HG03565 (cell line): Measurements from ENCODE around the gene MYO7B.

Experiments used
- ATAC-seq: cut with Tn5 transposase; IDR thresholded peaks from one replicate; pipeline ENCODE4 v1.9.1; 2021; ENCODE audit warnings: mild to moderate bottlenecking, moderate library complexity; ENCODE audit not compliant: unreplicated experiment

Gene MYO7B

DNA sequence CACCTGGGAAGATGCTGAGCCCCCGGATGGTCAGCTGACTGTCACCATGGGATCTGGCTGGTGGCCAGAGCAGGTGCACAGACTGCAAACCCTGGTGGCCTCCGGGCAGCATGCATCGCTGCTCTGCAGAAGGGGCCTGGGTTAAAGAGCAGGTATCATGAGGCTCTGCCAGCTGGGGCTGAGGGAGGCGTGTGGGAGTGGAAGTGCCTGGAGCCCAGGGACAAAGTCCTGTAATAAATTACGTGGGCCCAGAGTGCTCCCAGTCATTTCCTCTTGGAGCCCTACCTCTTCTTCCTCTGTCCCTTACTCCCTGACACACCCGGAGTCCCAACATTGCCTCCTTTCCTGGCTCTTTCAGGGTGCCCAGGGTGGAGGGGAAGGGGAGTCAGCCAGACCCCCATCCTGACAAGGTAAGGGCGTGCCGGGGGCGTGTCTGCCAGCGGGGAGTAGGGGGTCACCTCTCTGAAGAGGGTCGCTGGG is at the start of gene MYO7B:
Gene MYO7B, plus strand, starts transcription at position 262 of the 480 bp plus-strand sequence. CDS start 24,040 bp downstream, outside the sequence.
- ATAC-seq, result no peak

DNA sequence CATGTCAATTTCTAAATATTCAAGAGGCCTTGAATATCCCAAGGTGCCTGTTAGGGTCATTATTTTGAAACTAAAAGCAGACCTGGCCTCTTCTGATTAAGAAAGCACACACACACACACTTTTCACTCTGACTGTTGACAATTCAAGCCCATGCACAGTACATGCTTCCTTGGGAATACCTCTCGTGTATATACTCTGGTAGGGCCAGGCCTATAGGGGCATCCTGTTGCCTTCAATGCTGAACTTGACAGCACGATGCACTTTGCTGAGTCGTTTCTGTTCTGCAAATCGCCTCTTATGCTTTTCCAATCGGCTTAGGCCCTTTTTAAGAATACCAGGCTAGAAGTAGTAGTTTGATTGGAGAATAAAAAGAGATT is 49.8 kb upstream of the MYO7B start:
- no peak for ATAC-seq

DNA sequence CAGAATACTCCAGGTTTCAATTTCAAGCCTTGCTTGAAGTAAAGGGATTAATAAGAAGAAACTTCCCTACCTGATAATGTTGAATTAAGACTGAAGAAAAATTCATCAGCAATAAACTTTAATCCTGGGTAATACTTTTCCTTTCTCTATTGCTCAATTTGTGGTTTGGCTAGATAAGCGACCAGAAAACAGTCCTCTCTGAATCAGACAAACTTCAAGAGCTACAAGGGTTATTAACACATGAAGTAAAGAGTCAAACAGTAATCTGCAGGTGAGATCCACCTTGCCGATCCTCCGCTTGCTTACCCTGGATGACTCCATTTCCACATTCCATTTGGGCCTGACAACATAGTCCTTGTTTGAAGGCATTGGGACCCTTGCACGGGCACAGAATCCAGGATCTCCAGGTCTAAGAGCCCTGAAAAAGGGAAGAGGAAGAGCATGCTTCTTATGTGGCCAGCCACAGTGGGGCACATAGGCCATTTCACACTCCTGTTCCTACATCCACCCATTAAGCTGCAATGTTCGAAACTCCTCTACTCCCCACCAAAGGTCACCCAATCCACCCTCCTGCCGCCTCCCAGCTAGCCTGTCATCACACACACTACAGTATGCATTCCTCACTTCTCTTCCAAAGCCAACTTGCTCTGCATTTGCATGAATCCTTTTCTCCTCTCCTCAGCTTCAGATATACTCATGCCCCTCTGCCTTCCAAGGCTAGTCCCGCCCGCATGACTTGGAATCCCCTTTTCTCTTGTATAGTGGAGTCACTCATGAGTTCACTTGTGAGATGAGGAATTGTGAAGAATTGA is 49.0 kb upstream of the MYO7B start:
- ATAC-seq, result no peak

DNA sequence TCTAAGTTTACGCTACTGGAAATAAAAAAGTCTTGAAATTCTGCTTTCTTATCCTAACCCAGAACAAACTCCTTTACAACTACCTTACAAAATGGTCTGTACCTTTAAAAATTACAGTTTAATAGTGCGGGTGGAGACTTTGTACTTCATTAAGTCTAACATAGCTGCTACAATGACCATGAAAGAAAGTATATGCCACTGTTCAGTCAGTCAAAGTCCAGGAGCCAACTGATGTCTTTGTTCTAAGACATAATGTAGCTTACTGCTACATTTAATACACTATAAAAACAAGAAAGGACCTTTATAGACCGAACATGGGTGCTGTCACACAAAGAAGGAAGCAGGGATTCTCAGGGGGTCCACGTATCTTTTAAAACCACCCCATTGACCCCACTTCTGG is 45.2 kb upstream of the MYO7B start:
- no peak for ATAC-seq

DNA sequence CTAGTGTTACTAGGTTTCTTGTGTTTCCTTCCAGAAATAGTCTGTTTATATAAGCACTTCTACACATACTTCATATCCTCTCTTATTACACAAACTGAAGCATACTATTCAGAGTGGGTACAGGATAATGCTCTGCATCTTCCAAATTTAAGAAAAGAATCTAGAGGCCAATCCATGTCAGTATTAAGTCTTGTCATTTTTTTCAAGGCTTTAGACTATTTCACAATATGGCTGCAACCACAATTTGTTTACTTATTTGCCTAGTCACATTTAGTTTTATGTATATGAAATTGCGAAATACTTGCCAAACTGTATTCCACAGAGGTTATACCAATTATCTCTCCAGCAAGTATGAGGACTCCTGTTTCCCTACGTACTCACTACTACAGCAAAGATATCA is 37.1 kb upstream of the MYO7B start:
- no peak for ATAC-seq

DNA sequence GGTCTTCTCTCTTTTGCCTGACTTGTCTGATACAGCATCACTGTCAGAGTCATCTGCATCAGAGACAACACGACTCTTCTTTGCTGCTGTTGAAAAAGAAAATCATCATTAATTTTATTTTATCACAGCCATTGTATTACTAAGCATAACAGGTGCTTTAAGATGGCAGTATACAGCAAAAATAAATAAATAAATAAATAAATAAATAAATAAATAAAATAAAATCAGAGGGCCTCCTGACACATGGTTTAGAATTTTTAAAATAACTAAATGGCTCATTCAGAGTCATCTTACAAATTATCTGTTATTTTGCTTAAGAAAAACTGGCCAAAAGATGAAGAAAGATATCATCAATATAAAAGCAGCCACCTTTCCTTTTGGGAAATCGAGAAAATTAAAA is 32.0 kb upstream of the MYO7B start:
- ATAC-seq, result no peak

DNA sequence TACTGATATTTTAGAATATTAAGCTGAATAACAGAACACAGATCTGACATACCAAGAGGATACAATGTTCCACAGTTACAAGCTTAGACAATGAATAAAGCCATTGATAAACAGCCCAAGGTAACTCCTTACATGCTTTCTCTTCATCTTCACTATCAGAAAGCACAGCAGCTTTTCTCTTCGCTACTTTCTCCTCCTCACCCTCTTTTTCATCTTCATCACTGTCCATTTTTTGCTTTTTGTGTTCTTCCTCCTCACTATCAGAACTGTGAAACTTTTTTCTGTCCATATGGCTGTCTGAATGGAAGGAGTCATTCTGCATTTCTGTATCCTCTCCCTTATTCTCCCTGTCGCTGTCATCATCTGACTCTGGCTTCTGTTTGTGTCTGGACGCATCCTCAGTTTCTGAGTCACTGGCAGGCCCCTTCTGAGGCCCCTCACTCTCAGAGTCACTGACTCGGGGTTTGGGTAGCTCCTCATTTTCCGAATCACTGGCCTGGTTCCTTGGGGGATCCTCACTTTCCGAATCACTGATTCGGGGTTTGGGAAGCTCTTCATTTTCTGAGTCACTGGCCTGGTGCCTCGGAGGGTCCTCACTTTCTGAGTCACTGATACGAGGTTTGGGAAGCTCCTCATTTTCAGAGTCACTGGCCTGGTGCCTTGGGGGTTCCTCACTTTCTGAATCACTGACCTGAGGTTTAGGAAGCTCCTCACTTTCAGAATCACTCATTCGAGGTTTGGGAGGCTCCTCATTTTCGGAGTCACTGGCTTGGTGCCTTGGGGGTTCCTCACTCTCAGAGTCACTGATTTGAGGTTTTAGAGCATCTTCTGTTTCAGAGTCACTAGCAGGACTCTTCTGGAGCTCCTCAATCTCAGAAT is 30.7 kb upstream of the MYO7B start:
- no peak for ATAC-seq

DNA sequence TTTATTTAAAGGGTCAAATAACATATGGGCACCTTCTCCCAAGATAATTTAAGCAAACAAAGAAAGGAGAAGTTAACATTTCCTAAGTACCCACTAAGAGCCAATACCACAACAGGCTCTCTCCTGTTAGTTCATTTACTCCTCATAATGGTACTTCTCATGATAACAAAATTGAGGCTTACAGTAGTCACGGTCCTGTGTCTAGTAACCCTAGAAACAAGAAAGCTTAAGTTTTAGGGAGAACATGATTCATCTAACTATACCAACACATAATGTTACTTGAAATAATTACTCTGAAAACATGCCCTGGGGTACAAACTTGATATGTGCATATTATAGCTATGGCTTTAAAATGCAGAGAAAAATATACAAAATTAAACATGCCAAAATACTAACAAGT is 29.0 kb upstream of the MYO7B start:
- no peak for ATAC-seq

DNA sequence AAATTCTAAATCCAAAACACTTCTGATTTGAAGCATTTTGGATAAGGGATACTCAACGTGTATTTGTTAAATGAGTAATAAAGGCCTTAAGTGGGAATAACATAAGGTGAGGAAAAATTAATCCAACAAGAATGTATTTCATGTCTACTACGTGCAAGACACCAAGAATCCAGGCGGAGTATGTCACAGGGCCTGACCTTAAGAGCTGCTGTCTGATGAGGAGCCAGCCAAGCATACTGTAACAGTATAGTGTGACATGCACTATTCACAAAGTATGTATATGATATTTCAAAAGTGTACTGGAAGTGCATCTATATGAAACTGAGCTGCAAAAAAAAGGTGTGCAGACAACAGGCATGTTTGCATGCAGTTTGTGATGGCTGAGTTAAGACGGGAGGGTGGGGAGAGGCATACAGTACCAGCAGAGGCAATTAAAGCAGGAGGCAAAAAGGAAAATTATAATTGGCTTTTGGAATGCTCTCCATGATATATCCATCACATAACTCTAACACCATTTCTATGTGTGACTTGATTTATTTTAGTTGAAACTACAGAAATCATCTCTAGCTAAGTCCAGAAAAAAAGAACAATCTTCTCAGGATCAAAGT is 27.4 kb upstream of the MYO7B start:
- ATAC-seq, result no peak

DNA sequence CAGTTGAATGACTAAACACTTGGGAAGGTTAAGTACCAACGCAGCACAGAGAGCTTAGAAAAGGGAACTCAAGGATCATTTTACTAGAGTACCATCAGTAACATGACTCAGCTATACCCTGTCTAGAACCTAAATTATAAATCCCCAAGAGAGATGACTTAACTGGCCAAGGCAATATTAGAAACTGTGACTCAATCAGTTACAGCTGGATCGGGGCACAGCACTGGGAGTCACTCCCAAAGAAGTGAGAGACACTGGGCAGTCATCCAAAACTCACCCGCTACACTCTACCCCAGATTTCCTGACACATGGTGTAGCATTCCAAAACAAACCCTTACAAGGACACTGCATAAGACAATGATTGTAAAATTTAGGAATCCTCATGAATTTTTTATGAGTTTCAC is 26.9 kb upstream of the MYO7B start:
- ATAC-seq, result no peak

DNA sequence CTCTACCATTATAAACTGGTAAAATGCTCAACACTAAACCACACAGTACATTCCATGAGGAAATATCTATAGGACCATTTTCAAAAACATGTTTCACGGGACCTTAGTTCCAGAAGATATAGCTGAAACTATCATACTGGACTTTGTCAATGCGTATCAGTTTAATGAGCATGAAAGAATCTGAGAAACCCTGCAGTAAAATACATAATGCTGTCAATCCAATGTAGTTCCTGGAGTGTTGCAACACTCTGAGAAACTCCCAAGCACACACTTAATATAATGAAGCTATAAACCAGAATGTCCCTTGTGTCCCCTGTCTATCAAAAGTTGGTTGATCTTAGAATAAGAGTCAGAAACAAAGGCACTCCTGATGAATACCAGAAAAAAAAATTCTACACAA is 25.4 kb upstream of the MYO7B start:
- no peak for ATAC-seq

DNA sequence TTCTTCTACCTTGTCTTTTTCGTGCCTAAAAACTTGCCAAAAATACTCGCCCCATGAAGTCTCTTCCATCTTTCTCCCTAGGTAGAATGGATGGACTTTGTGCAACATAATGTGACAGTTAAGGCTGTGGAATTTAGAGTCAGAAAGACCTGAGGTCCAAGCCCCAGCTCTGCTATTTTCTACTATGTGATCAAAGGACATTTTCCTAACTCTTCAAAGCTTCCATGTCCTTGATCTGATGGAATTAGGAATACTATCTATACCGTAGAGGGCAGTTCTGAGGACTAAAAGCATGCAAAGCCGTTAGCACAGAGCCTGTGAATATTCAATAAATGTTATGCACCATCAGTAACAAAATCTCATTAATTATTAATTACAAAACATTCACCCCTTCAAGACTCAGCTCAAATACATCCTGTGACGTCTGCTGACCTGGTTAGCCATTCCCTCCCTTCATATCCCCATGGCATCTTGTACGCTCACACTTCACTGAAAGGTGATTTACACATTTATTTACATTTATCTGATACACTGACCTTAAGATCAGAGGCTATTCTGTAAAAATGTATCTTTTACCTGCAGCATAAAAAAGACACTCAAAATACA is 24.3 kb upstream of the MYO7B start:
- ATAC-seq, result no peak

DNA sequence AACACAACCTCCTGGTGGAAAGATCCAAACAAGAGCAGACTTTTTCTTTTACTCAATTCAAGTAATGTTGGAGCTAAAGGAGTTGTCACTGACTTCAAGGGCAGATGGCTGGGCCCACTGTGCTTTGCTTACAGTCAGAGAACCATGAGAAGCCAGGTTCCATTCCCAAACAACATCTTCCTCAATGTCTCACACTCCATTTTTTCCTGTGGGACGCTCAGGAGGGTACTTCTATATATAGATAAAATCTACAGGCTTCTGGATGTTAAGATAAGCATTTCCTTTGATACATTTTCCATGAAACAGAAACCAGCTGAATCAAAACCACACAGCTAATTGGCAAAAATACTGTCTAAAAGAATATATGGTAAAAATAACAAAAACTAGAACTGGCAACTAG is 23.6 kb upstream of the MYO7B start:
- no peak for ATAC-seq

DNA sequence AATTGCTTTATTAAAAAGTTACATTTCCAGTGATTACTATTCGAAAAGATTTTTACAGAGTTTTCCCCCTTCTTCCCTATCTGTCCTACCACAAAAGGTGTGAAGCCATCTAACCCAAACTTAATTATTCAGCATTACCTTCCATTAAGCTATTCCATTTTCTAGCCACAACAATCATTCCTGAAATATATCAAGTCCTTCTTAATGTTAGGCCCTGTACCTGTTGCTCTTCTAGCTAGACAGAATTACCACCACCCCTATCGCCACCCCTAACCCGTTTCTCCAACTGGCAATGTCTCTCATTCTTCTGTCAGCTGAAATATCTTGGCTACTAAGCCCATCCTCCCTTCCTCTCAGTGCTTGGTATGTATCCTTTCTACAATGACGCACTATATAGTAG is 23.1 kb upstream of the MYO7B start:
- ATAC-seq, result no peak

DNA sequence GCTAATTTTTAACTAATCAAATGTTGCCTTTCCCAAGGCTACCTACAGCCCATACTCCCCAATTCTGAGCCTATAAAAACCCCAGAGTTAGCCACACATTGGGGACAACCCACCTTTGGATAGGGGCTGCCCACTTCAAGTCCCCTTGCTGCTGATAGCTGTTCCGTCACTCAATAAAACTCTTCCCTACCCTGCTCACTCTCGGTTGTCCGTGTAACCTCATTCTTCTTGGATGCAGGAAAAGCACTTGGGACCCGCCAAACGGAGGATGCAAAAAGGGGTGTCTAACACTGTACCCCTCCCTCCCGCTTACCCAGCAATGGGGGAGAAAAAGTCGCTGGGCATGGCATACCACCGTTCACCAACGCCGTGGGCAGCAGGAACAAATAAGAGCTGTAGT is 21.4 kb upstream of the MYO7B start:
- ATAC-seq, result no peak

DNA sequence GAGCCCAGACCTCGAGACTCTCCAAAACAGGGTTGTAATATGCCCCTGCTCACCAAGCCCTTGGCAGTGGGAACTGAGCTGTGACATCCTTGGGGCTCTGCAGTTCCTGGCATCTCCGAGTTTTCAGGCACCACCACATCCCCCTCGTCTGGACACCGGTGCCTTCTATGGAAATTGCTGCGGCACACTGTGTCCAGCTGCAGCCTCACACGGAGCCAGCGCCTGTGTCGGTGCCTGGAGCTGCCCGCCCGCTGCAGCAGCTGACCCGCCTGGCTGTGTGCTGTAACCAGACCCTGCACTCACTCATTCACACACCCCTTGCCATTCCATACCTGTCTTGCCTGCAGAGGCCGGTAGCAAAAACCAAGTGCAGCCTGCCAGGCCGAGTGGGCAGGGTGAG is 21.0 kb upstream of the MYO7B start:
- no peak for ATAC-seq

DNA sequence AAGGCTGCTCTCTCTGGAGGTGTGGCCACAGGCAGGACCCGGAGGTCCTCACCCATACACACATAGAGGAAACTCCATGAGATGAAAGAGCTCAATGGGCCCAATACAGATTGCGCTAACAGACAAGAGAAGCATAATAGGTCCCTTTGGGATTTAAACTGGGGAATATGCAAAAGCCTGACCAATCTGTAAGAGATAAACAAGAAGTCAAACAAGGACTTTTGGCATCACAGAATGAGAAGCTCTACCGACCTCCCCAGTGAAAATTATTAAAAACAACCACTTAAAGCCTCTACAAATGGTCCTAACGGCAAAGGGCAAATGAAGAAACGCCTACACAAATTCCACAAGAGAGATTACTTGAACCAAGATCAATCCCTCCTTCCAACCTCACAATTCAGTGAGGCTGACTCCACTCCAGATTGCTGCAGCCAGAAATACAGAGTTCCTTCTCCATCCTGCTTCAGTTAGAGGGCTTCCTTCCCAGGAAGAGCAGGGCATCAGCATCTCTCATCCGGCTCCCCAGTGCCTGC is 20.0 kb upstream of the MYO7B start:
- ATAC-seq, result no peak

DNA sequence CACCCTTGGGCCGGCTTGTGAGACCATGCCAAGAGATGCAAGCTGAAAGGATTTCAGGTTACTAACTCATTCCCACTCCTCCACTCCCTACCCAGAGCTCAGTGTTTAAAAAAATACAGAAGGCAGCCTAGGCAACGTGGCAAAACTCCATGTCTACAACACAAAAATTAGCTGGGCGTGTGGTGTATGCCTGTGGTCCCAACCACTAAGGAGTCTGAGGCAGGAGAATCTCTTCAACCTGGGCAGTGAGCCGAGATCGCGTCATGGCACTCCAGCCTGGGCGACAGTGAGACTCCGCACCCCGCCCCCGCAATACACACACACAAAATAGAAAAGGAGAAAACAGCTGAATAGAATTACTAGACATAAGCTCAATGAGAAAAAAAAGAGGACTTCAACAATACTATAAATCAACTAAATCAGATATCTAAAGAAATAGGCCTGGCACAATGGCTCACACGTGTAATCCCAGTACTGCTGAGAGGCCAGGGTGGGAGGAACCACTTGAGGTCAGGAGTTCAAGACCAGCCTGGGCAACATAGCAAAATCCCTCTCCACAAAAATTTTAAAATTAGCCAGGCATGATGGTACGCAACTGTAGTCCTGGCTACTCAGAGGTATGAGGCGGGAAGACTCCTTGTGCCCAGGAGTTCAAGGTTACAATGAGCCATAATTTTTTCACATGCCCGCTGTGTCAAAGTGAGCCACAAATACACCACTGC is 19.3 kb upstream of the MYO7B start:
- no peak for ATAC-seq

DNA sequence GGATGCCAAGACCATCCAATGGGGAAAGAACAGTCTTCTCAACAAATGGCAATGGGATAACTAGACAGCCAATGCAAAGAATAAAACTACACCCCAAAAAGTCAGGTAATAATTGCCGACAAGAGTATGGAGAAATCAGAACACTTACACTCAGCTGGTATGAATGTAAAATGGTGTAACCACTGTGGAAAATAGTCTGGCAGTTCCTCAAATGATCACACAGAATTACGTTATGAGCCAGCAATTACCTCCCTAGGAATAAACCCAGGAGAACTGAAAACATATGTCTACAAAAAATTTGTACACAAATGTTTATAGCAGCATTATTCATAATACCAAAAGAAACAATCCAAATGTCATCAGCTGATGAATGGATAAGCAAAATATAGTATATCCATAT is 18.0 kb upstream of the MYO7B start:
- ATAC-seq, result no peak

DNA sequence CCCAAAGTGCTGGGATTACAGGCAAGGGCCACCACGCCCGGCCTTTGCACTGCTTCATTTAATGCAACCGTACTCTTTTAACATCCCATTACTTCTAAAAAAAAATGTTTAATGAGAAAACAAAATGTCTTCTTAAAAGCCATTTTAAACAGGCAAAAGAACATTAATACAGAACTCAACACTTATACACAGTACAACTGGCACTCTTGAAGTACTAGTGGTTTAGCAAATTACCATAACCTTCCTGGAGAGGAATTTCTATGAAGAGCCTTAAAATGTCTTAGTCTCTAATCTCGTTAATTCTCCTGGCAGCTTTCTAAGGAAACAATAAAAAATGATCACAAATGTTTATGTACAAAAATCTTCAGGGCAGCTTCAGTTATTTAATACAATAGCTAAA is 15.1 kb upstream of the MYO7B start:
- ATAC-seq, result no peak
